GM21360 (cell line): Measurements from ENCODE around the gene LRRC58.
"Not testable (repeated sequence)": the region's sequence is repeated elsewhere in the genome, so short reads cannot be mapped to it uniquely, and the experiment has no call there.

Experiments used
- ATAC-seq: cut with Tn5 transposase; IDR thresholded peaks from one replicate; pipeline ENCODE4 v1.9.1; 2021; ENCODE audit warnings: mild to moderate bottlenecking, moderate library complexity; ENCODE audit not compliant: unreplicated experiment

The LRRC58 gene

DNA sequence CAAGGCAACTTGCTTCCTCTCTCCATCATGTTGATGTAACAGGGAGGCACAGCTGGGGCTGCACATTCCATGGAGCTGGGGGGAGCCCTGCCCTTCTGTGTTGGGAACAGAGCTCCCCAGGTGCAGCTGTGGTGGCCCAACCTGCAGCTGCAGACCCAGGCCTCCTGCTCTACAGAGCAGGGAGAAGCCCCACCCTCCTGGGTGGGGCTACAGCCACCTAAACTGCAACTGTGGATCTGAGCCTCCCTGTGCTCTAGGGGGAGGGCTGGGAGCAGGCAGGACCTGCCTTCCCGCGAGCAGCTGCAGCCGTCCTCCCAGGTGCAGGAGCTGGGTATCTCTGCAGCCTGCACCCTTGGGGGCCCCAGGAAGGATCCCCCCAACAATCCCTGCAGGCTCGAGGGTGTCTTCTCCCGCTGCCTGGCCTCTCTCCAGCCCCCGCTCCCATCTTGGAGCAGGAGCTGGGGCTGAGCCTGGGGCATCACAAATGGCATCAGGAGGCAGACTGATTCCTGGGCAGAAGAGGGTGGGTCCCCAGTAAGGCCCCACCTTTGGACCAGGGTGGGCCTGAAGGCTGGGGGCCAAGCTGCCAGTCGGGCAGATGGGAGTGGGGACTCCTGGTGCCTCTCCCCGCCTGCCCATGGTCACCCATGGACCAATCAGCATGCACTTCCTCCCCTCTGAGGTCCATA, 7.4 kb downstream of the LRRC58 start:
- no peak for ATAC-seq

DNA sequence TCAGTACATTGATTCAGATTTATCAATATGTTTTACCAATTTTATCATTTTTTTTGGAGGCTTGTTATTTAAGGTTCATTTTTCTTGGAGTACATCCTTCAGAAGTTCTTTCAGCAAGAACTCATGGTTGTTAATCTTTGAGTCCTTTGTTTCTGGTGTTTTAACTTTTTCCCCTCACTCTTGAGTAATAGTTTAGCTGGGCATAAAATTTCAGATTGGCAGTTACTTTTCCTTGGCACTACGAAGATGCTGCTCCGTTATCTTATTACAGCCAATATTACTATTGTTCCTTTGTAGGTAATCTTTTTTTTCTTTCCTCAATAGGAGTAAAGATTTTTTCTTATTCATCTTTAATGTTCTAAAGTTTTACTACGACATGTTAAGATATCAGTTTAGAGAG, 9.8 kb downstream of the LRRC58 start:
- ATAC-seq = no peak

DNA sequence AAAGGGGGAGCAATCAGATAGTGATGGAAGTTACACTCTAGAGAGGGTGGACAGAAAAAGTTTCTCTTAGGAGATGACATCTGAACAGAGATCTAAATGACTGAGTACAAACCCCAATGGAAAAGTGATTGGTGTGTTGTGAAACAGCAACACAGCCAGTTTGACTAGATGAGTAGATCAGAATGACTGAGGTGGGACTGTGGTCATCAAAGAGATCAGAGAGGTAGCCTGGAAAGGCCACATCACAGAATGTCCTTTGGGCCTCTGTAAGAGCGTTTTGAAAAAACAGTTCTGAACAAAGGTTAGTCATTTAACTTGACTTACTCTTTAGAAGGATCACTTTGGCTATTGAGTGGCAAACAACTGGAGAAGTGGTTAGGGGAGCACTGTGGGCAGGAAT, 10.6 kb downstream of the LRRC58 start:
- no peak for ATAC-seq

DNA sequence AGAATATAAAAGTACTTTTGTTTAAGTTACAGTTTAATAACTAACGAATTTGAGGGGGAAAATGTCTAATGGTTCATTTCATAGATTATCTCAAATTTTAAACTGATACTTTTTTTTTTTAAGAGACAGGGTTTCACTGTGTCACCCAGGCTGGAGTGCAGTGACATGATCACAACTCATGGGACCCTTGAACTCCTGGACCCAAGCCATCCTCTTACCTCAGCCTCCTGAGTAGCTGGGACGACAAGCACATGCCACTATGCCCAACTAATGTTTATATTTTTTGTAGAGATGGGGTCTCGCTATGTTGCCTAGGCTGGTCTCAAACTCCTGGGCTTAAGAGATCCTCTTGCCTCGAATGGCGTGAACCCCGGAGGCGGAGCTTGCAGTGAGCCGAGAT, 16.5 kb downstream of the LRRC58 start:
- no peak for ATAC-seq

DNA sequence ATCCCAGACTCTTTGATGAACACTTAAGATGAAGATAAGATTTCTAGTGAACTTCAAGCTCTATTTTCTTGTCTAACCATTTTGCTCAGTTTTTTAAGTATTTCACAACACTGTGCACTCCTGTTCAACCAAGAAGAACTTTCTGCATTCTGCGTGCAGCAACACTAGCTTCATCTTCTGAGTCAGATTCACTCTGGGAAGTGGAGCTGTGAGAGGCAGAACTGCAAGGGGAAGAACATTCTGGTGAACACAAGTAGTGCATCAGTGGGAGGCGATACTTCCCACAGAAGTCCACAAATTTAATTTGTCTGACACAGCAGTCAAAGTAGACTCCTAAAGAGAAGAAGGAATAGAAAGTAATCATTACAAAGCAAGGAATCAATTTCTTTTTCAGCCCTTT, 18.1 kb downstream of the LRRC58 start:
- no peak for ATAC-seq

DNA sequence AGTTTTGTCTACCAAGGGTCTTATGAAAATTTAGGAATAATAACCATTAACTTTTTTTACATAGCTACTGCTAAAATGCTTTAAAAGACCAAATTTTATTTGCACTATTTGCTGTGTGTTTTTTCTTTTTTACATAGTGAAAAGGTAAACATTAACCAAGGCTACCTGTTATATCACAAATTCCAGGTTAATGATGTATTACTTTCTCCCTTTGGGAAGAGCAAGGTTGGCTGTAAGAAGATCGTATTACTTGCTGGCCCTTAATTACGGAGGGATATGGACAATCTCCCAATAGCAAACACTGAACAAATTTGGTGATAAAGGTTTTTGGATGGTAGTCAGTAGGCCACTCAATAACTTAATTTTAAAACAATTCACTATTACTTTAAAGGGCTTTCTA, 22.4 kb downstream of the LRRC58 start:
- no peak for ATAC-seq

DNA sequence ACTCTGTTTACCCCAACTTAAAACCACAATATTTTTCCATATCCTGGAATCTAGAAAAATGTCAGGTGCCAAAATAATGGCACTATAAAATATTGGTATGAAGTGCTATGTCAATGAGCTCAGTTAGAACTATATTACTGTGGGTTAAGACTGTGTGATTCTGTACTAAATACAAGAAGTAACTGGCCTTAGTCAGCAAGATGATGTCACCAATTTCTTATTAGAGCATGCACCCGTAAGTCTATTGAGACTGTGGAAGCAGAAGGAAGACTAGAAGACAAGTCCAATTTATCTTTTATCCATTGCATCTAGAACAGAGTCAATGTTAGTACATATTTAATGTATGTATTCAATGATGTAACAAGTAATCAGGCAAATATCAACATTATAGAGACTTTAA, 25.0 kb downstream of the LRRC58 start:
- no peak for ATAC-seq

DNA sequence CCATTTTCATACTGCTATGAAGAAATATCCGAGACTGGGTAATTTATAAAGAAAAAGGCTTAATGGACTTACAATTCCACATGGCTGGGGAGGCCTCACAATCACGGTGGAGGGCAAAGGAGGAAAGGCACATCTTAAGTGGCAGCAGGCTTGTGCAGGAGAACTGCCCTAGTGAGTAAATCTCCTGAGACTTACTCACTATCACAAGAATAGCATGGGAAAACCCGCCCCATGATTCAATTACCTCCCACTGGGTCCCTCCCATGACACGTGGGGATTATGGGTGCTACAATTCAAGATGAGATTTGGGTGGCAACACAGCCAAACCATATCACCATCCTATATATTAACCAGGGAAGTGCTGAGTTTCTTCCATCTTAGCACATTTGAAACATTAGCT, 25.4 kb downstream of the LRRC58 start:
- not testable (repeated sequence) for ATAC-seq

DNA sequence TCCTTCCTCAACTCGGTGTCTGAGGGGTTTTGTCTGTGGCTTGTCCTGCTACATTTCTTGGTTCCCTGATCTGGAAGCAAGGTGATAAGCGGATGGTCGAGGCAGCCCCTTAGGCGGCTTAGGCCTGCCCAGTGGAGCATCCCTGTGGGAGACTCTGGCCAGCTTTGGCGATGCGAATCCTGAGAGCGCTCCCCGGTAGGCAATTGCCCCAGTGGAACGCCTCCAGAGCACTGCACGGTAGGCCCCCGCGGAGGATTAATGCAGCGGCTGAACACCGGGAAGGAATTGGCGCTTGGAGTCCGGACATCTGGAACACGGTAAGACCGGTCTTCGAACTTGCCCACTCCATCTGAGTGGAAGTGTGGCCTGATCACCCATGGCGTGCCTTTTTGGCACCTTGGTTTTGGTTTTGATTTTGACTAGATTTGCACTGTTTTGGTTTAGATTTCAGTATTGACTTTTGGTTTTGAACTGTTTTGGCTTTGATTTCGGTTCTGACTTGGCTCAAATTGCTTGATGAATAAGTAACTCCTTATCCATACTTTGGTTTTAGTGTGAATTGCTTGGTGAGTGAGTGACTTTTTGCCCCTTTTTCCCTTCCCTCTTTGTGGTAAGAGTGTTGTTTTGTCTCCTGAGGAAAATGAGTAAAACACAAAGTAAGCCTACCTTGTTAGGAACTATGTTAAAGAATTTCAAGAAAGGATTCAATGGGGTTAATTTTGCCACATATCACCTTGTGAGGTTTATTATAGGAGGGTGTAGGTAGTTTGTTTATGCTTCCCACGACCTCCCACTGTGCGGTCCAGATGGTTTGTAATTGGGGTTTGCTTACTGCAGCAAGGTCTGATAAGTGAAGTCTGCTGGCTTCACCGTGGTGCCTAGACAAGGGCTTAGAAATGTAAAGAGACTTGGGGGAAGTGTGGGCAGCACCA, 37.0 kb downstream of the LRRC58 start:
- ATAC-seq = no peak

DNA sequence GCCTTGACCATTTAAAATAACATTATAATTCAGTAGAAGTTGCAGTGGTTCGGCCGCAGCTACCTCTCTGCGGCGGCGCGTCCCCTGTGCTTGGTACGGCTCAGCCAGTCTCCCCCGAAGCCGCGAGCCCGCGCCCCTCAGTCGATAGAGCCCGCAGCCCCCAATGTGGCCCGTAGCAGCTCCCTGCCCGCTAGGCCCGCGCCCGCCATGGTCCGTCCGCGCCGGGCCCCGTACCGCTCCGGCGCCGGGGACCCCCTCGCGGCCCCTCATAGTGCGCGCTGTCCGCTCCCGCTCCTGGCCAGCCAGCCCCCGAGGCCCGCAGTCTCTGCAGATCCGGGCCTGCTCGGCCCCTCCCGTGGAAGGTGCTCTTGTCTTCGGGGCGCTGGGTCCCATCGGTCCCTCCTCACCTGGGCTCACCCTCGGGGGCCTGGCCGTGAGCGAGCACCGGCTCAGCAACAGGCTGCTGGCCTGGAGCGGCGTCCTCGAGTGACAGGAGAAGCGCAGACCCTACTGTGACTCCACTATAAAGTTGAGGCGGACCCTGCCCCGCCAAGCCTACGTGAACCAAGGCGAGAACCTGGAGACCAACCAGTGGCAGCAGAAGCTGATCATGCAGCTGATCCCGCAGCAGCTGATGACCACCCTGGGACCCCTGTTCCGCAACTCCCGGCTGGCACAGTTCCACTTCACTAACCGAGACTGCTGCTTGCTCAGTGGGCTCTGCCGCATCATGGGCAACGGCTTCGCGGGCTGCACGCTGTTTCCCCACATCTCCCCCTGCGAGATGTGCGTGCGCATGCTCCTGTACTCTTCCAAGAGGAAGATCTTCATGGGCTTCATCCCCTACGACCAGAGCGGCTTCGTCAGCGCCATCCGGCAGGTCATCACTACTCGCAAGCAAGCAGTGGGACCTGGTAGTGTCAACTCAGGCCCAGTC, 42.4 kb downstream of the LRRC58 start:
- ATAC-seq = no peak

DNA sequence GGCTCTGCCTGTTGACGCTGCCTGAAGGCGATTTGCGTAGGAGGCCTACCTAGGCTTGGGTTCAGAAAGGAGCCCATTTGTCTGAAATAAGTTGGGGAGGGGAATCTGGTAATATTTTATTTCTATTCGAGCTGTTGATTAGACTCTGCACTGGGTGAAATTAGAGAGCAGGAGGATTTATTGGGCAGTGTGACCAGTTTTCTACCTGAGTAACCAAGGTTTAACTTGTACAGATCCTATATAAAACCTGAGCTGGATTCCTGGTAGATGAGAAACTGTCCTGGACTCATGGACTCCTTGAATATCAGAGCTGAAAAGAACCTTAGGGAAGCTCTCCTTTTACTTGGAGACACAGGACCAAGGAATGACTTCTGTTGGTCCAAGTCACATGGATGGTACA, 44.5 kb downstream of the LRRC58 start:
- ATAC-seq = no peak

DNA sequence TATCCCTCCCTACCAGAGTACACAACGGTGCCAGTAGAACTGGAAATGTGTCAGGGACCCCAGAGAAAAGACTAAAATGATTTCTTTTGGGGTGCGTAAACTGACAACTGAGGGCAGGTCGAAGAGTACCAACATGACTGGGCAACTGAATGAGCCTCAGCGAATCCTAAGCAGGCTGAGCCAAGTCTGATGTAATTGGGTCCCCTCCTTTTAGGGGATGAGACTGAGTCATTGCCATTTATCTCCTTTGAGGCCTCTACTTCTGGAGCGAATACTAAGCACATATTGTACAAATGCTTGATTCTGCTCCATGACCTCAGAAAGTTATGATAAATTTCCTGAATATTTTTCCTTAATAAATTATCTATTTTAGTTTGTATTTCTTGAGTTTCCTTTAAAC, 46.8 kb downstream of the LRRC58 start:
- ATAC-seq = no peak

DNA sequence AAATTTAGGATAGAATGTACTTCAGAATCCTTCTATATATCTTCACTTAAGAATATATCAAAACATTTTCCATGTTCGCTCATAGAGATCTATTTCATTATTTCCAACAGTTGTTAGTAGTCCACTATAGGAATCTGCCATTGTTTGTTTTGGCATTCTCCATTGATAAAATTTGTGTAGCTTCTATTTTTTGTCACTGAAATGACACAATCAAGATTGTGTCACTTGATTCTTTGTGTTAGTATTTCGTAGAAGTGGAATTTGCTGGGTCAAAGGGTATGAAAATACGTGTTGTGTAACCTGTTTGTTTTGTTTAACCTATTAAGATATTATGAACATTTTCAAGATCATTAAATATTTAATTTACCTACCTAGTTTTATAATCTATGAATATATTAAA, 48.2 kb downstream of the LRRC58 start:
- ATAC-seq = no peak

DNA sequence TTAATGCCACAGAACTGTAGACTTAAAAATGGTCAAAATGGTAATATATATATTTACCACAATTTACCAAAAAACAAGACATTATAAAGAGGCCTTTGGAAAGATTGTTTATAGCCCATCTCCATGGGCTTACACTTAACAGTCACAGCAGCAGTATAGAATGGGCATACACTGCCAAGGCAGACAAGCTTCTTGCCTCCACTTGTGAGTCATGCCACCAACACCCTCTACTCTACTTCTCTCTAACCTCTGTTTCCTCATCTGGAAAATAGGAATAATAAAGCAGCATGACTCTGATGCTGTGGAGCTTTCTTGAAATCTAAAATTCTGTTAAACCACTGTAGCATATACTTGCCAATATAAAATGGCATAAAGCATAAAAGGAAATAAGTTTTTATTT, 49.8 kb downstream of the LRRC58 start:
- ATAC-seq = no peak

DNA sequence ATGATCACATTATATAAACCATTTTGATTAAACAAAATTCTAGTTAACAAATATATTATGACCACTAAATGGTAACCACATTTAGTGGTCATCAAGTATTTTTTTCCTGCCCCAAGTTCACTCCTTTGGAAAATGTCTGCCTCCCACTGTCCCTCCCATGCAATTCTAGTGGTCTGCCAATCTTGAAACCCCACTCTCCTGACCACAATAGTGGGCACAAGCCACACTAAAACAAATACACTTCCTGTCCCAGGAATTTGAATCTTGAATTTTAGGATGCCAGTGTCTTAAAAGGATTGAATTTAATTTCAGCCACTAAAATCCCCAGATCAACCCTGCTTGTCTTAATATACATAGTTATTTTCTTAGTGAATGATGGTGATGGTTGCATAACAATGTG, 50.2 kb downstream of the LRRC58 start:
- ATAC-seq = no peak

DNA sequence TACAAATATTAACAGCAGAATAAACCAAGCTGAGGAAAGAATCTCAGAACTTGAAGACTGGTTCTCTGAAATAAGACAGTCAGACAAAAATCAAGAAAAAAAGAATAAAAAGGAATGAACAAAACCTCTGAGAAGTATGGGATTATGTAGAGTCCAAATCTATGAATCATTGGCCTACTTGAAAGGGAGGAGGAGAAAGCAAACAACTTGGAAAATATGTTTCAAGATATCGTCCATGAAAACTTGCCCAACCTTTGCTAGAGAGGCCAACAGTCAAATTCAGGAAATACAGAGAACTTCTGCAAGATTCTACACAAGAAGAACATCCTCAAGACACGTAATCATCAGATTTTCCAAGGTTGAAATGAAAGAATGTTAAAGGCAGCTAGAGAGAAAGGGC, 57.6 kb downstream of the LRRC58 start:
- ATAC-seq = not testable (repeated sequence)

DNA sequence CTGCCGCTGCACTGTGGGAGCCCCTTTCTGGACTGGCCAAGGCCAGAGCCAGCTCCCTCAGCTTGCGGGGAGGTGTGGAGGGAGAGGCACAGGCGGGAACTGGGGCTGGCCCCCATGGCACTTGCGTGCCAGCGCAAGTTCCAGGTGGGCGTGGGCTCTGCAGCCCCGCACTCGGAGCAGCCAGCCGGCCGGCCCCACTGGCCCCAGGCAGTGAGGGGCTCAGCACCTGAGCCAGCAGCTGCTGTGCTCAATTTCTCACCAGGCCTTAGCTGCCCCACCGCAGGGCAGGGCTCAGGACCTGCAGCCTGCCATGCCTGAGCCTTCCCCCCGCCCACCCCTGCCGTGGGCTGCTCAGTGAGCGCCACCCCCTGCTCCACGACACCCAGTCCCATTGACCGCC, 59.5 kb downstream of the LRRC58 start:
- no peak for ATAC-seq

DNA sequence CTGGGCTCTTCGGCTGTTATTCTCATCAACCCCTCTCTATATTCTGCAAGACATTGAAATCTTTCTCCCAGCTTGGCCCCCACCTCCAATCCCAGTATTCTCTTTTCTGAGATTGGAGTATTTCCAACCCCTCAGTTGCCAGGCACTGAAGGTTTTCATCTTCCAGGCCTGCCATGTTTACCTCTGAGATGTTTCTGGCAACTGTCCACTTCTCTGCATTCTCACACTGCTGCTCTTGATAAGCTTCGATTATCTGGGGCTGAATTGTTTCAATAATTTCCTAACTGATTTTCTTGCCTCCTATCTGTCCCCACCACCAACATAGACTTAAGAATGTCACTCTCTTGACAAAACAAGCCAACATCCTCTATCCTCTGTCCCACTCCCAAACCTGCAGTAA, 62.7 kb downstream of the LRRC58 start:
- ATAC-seq = no peak

DNA sequence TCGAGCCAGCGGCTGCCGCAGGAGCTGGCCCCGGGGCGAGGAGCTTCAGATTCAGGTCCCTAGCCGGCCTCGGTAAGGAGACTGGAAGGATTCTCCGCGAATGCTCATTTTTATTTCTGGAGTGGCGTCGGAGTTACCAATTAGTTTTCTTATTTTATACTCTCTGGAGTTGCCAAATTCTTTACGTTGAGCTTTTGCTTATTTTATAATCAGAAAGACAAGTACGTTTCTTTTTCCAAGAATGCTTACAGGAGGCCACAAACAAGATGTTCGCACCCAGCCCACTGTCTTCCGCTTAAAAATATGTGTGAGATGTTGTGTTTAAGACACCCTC, 63.7 kb downstream of the LRRC58 start:
- no peak for ATAC-seq

DNA sequence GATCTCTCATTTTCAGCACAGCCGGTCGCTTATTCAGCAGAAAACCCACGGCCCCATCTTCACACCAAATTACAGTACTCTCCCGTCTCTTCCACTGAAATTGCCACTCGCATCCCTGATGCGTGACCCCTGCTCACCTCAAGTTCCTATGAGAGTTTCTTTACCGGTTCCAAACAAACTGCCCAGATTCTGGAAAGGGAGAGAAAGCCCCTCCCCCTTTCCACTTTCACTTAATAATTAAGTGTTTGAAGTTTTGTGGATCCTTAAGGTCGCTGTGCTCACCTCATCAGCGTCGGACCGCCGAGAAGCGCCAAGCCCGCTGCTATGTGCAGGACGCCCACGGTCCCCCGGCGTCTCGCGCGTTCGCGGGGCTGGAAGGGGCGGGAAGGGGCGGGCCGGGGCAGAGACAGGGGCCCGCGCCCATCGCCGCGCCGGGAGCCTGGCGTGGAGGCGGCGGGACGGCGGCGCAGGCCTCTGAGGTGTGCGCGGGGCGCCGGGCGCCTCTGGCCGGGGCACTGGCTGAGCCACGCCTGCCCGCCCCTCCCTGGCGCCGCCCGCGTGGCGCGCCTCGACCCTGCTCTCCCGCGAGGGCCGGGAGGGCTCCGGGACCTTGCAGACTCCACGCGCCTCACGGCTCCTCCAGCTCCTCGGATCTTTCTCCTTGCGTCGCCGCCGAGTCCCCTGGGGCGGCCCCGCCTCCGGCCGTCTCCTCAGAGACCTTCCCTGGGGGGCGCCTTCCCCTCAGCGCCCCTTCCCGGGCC, 64.2 kb downstream of the LRRC58 start, which contains the start of gene GPR156:
Gene GPR156, minus strand, starts transcription at position 476 of the 761 bp plus-strand sequence. CDS start 41,124 bp downstream, outside the sequence.
- no peak for ATAC-seq

DNA sequence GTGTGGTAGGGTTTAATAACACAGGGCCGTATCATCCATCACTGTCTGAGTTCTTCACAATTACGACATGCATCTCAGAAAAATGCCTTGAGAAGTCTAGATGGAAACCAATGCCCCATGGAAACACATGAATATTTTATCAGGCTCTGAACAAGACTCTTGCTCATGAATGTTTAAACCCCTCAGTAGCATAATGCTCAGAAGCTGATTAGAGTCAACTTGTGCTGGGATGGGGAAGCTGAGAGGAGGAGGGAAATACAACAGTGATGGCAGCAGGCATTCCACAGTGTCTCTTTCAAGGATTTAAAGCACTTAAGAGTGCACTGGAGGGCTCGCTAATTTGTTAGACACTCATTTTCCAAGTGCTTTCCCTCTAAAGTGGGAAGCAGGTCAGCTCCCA, 67.9 kb downstream of the LRRC58 start:
- ATAC-seq = no peak
